ENCODE results near the gene FBN2.

FBN2 gene

GRCh38 chr5:128535251-128535650, 2.8 kb downstream of the FBN2 start:
- no peak for DNase-seq (ENCODE audit: low read depth)
- H3K4me3 ChIP-seq (ENCODE audit: low read length), result no peak overlapping the region
- TF ChIP-seq CTCF (IDR thresholded peaks at IDR 0.05; ENCODE audit: insufficient read depth, low read depth, low read length, missing control alignments), result no peak

GRCh38 chr5:128534726-128535125, 3.3 kb downstream of the FBN2 start:
- H3K4me3 ChIP-seq (ENCODE audit: low read length), result no peak overlapping the region
- DNase-seq (ENCODE audit: low read depth), result peak; percentile 80
- TF ChIP-seq CTCF (IDR thresholded peaks at IDR 0.05; ENCODE audit: insufficient read depth, low read depth, low read length, missing control alignments), result no peak

- DNase-seq (ENCODE audit: low read depth), result no peak
- H3K4me3 ChIP-seq (ENCODE audit: low read length), result no peak overlapping the region
- no peak for TF ChIP-seq CTCF (IDR thresholded peaks at IDR 0.05; ENCODE audit: insufficient read depth, low read depth, low read length, missing control alignments)
Measured at GRCh38 chr5:128532776-128533175, 5.3 kb downstream of the FBN2 start.

GRCh38 chr5:128532127-128532526, 5.9 kb downstream of the FBN2 start:
- no peak overlapping the region for H3K4me3 ChIP-seq (ENCODE audit: low read length)
- no peak for DNase-seq (ENCODE audit: low read depth)
- no peak for TF ChIP-seq CTCF (IDR thresholded peaks at IDR 0.05; ENCODE audit: insufficient read depth, low read depth, low read length, missing control alignments)

GRCh38 chr5:128528637-128529255, 9.3 kb downstream of the FBN2 start:
- no peak for TF ChIP-seq CTCF (IDR thresholded peaks at IDR 0.05; ENCODE audit: insufficient read depth, low read depth, low read length, missing control alignments)
- H3K4me3 ChIP-seq (ENCODE audit: low read length), result no peak overlapping the region
- DNase-seq (ENCODE audit: low read depth), result no peak

- no peak for DNase-seq (ENCODE audit: low read depth)
- TF ChIP-seq CTCF (IDR thresholded peaks at IDR 0.05; ENCODE audit: insufficient read depth, low read depth, low read length, missing control alignments), result no peak
- H3K4me3 ChIP-seq (ENCODE audit: low read length), result no peak overlapping the region
Measured at GRCh38 chr5:128528126-128528525, 9.9 kb downstream of the FBN2 start.

- no peak overlapping the region for H3K4me3 ChIP-seq (ENCODE audit: low read length)
- no peak for TF ChIP-seq CTCF (IDR thresholded peaks at IDR 0.05; ENCODE audit: insufficient read depth, low read depth, low read length, missing control alignments)
- no peak for DNase-seq (ENCODE audit: low read depth)
Measured at GRCh38 chr5:128527077-128527476, 11.0 kb downstream of the FBN2 start.

Measured in epithelial cell of esophagus (primary cell).